ENCODE results near the gene EFNA1.
"Not testable (repeated sequence)": the region's sequence is repeated elsewhere in the genome, so short reads cannot be mapped to it uniquely, and the experiment has no call there.

Gene EFNA1

GRCh38 chr1:155140630-155140953, 12.9 kb downstream of the EFNA1 start:
- no peak overlapping the region for H3K27ac ChIP-seq (ENCODE audit: low read length)
- no peaks in the 10 kb centered on the region for H3K36me3 ChIP-seq (ENCODE audit: control insufficient read depth, low read depth, low read length)
- H3K4me1 ChIP-seq (ENCODE audit: control insufficient read depth, low read depth, low read length), result peaks cover 3% of the 10 kb centered on the region
- peak overlapping the region; percentile 77 for H3K9ac ChIP-seq (ENCODE audit: low read length)
- H3K9me3 ChIP-seq (ENCODE audit: control insufficient read depth, low read depth, low read length), result no peaks in the 10 kb centered on the region
- H3K4me3 ChIP-seq (ENCODE audit: low read length), result peak overlapping the region; percentile 97
- no peaks in the 10 kb centered on the region for H3K27me3 ChIP-seq (ENCODE audit: control insufficient read depth, insufficient read depth, low read length)

- no peak overlapping the region for H3K4me3 ChIP-seq (ENCODE audit: low read length)
- no peak overlapping the region for H3K9ac ChIP-seq (ENCODE audit: low read length)
- peaks cover 3% of the 10 kb centered on the region for H3K4me1 ChIP-seq (ENCODE audit: control insufficient read depth, low read depth, low read length)
These were observed 14.1 kb downstream of the EFNA1 start for GRCh38 chr1:155141749-155142148.

DNA sequence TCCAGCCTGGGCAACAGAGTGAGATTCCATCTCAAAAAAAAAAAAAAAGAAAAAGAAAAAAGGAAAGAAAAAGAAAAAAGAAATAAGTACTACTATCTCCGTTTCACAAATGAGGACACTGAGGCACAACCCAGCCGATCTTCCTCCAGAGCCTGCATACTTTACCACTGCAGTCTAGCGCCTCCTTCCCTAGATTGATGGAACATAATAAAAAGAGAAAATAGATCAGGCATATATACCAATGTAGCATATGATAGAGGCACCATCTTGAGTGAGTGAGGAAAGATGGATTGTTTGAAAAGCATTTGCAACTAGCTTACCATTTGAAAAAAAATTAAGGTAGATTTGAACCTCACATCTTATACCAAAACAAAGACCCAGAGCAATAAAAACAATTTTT, 17.8 kb downstream of the EFNA1 start:
- H3K27ac ChIP-seq (ENCODE audit: low read length), result no peak overlapping the region
- H3K4me3 ChIP-seq (ENCODE audit: low read length), result no peak overlapping the region
- H3K4me1 ChIP-seq (ENCODE audit: control insufficient read depth, low read depth, low read length), result no peaks in the 10 kb centered on the region
- H3K27me3 ChIP-seq (ENCODE audit: control insufficient read depth, insufficient read depth, low read length), result no peaks in the 10 kb centered on the region
- no peaks in the 10 kb centered on the region for H3K9me3 ChIP-seq (ENCODE audit: control insufficient read depth, low read depth, low read length)
- no peaks in the 10 kb centered on the region for H3K36me3 ChIP-seq (ENCODE audit: control insufficient read depth, low read depth, low read length)
- no peak overlapping the region for H3K9ac ChIP-seq (ENCODE audit: low read length)

More at GRCh38 chr1:155141749-155142148, 14.1 kb downstream of the EFNA1 start:
- Histone ChIP-seq H3K27me3 (ENCODE audit: control insufficient read depth, insufficient read depth, low read length) (no peaks in the 10 kb centered on the region), H3K36me3 (ENCODE audit: control insufficient read depth, low read depth, low read length) (no peaks in the 10 kb centered on the region), H3K27ac (ENCODE audit: low read length) (no peak overlapping the region), H3K9me3 (ENCODE audit: control insufficient read depth, low read depth, low read length) (no peaks in the 10 kb centered on the region)

- H3K4me1 ChIP-seq (ENCODE audit: control insufficient read depth, low read depth, low read length); H3K27me3 ChIP-seq (ENCODE audit: control insufficient read depth, insufficient read depth, low read length); H3K9me3 ChIP-seq (ENCODE audit: control insufficient read depth, low read depth, low read length); H3K4me3 ChIP-seq (ENCODE audit: low read length); H3K36me3 ChIP-seq (ENCODE audit: control insufficient read depth, low read depth, low read length); H3K9ac ChIP-seq (ENCODE audit: low read length); H3K27ac ChIP-seq (ENCODE audit: low read length): not testable (repeated sequence)
These were observed 28.4 kb downstream of the EFNA1 start for GRCh38 chr1:155155996-155156643.

GRCh38 chr1:155158991-155159390, 31.3 kb downstream of the EFNA1 start:
- Histone ChIP-seq H3K36me3 (ENCODE audit: control insufficient read depth, low read depth, low read length) (no peaks in the 10 kb centered on the region), H3K4me1 (ENCODE audit: control insufficient read depth, low read depth, low read length) (no peaks in the 10 kb centered on the region), H3K9me3 (ENCODE audit: control insufficient read depth, low read depth, low read length) (no peaks in the 10 kb centered on the region), H3K27me3 (ENCODE audit: control insufficient read depth, insufficient read depth, low read length) (no peaks in the 10 kb centered on the region), H3K27ac (ENCODE audit: low read length) (no peak overlapping the region), H3K9ac (ENCODE audit: low read length) (no peak overlapping the region), H3K4me3 (ENCODE audit: low read length) (no peak overlapping the region)

DNA sequence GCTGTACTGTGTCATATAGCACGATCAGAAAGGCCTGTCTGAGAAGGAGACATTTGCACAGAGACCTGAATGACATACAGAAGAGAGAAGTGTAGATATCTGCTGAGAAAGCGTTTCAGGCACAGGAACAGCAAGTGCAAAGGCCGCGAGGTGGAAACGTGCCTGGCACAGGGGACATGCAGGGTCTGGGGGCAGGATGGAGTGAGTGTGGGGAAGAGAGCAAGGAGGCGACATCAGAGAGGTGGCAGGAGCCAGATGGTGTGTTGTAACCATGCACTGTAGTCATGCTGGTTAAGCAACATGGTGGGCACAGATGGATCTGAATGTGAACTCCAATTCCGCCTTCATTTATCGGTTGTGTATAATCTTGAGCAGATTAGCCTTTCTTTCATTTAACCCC, 32.5 kb downstream of the EFNA1 start:
- H3K9me3 ChIP-seq (ENCODE audit: control insufficient read depth, low read depth, low read length), result no peaks in the 10 kb centered on the region
- H3K4me3 ChIP-seq (ENCODE audit: low read length), result no peak overlapping the region
- H3K4me1 ChIP-seq (ENCODE audit: control insufficient read depth, low read depth, low read length), result no peaks in the 10 kb centered on the region
- no peak overlapping the region for H3K27ac ChIP-seq (ENCODE audit: low read length)
- H3K36me3 ChIP-seq (ENCODE audit: control insufficient read depth, low read depth, low read length), result no peaks in the 10 kb centered on the region
- H3K9ac ChIP-seq (ENCODE audit: low read length), result no peak overlapping the region
- no peaks in the 10 kb centered on the region for H3K27me3 ChIP-seq (ENCODE audit: control insufficient read depth, insufficient read depth, low read length)

DNA sequence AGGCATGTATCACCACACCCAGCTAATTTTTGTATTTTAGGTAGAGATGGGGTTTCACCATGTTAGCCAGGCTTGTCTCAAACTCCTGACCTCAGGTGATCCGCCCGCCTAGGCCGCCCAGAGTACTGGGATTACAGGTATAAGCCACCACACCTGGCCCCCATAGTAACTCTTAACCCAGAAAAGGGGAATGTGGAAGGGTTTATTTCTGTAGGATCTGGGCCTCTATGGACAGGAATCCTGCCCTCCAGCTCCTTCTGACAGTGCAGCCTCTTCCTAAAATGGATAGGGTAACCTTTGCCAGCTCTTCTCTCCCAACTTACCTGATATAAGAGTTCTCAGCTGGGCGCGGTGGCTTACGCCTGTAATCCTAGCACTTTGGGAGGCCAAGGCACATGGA, 35.0 kb downstream of the EFNA1 start:
- not testable (repeated sequence) for H3K9ac ChIP-seq (ENCODE audit: low read length); H3K27ac ChIP-seq (ENCODE audit: low read length); H3K27me3 ChIP-seq (ENCODE audit: control insufficient read depth, insufficient read depth, low read length); H3K36me3 ChIP-seq (ENCODE audit: control insufficient read depth, low read depth, low read length); H3K4me3 ChIP-seq (ENCODE audit: low read length); H3K9me3 ChIP-seq (ENCODE audit: control insufficient read depth, low read depth, low read length)
- H3K4me1 ChIP-seq (ENCODE audit: control insufficient read depth, low read depth, low read length), result peaks cover 12% of the 10 kb centered on the region

- H3K9me3 ChIP-seq (ENCODE audit: control insufficient read depth, low read depth, low read length); H3K9ac ChIP-seq (ENCODE audit: low read length); H3K27ac ChIP-seq (ENCODE audit: low read length); H3K4me3 ChIP-seq (ENCODE audit: low read length); H3K36me3 ChIP-seq (ENCODE audit: control insufficient read depth, low read depth, low read length); H3K27me3 ChIP-seq (ENCODE audit: control insufficient read depth, insufficient read depth, low read length): not testable (repeated sequence)
- H3K4me1 ChIP-seq (ENCODE audit: control insufficient read depth, low read depth, low read length), result peaks cover 12% of the 10 kb centered on the region
These were observed 36.1 kb downstream of the EFNA1 start for GRCh38 chr1:155163785-155164184.

- not testable (repeated sequence) for H3K9ac ChIP-seq (ENCODE audit: low read length); H3K27ac ChIP-seq (ENCODE audit: low read length); H3K27me3 ChIP-seq (ENCODE audit: control insufficient read depth, insufficient read depth, low read length); H3K36me3 ChIP-seq (ENCODE audit: control insufficient read depth, low read depth, low read length); H3K9me3 ChIP-seq (ENCODE audit: control insufficient read depth, low read depth, low read length); H3K4me3 ChIP-seq (ENCODE audit: low read length)
- H3K4me1 ChIP-seq (ENCODE audit: control insufficient read depth, low read depth, low read length), result peaks cover 12% of the 10 kb centered on the region
These were observed 36.9 kb downstream of the EFNA1 start for GRCh38 chr1:155164625-155165024.

DNA sequence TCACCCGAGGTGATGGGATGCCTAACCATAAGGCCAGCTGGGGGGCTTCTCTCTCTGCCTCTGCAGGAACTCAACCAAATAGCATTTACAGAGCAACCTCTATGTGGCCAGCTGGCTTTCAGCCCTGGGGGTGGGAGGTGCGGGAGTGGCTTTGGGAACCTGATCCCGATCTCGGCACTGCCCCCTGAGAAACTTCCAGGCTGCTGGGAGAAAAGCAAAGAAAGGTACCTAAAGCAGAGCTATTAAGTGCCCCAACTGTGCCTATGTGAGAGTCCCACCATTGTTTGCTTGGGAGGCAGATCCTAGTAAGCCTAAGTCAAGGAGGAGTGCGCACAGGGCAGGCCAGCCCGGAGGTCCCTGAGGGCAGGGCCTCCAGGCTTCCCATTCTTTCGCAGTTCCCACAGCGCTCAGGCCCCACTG, 38.4 kb downstream of the EFNA1 start:
- peak overlapping the region; percentile 9 for H3K9ac ChIP-seq (ENCODE audit: low read length)
- H3K27me3 ChIP-seq (ENCODE audit: control insufficient read depth, insufficient read depth, low read length), result no peaks in the 10 kb centered on the region
- H3K27ac ChIP-seq (ENCODE audit: low read length), result no peak overlapping the region
- peaks cover 12% of the 10 kb centered on the region for H3K4me1 ChIP-seq (ENCODE audit: control insufficient read depth, low read depth, low read length)
- peaks cover 16% of the 10 kb centered on the region for H3K36me3 ChIP-seq (ENCODE audit: control insufficient read depth, low read depth, low read length)
- H3K4me3 ChIP-seq (ENCODE audit: low read length), result peak overlapping the region; percentile 53
- H3K9me3 ChIP-seq (ENCODE audit: control insufficient read depth, low read depth, low read length), result no peaks in the 10 kb centered on the region

DNA sequence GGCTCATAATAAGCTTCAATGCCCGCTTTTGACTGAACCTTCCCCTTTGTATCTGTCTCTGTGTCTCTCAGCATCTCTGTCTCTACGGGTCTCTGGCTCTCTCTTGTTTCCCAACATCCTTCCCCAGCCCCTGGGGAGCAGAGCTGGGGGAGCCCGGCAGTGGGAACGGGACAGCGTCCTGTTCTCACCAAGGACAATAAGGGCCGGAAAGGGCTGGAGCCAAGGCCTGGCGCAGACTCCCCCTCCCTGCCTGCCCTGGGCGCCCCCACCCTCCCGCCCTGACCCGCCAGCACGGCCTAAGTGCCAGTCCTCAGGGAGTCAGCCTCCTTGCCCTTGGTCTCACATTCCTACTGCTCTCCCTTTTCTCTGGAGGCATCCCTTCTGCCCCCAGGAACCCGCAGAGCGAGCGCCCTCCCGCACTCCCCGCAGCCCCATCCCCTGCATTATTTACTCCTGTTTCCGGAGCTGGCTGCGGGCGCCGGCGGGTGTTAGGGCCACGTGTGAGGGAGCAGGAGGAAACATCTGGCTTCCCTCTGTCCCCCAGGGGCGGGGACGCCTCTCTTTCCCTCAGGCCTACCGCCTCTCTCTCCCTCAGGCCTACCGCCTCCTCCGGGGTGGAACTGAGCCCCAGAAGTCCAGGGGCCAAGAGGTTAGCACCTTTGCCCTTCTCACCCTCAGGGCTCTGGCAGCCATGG, 38.9 kb downstream of the EFNA1 start:
- no peaks in the 10 kb centered on the region for H3K9me3 ChIP-seq (ENCODE audit: control insufficient read depth, low read depth, low read length)
- H3K27ac ChIP-seq (ENCODE audit: low read length), result no peak overlapping the region
- no peaks in the 10 kb centered on the region for H3K27me3 ChIP-seq (ENCODE audit: control insufficient read depth, insufficient read depth, low read length)
- peak overlapping the region; percentile 9 for H3K9ac ChIP-seq (ENCODE audit: low read length)
- H3K4me1 ChIP-seq (ENCODE audit: control insufficient read depth, low read depth, low read length), result peaks cover 12% of the 10 kb centered on the region
- H3K36me3 ChIP-seq (ENCODE audit: control insufficient read depth, low read depth, low read length), result peaks cover 16% of the 10 kb centered on the region
- peak overlapping the region; percentile 69 for H3K4me3 ChIP-seq (ENCODE audit: low read length)

Measured in iPS-18a (cell line).